ENCODE results near the gene GRID2IP.

- TF ChIP-seq CTCF (IDR thresholded peaks at IDR 0.05; ENCODE audit: low read depth, low read length) (no peak), EZH2phosphoT487 (IDR thresholded peaks at IDR 0.05; ENCODE audit: low read depth) (no peak)
These were observed 25.0 kb upstream of the GRID2IP start for GRCh38 chr7:6576024-6576866.
